NCI-H345 treated with DMSO at 0.1 percent for 48 hours (cell line): ENCODE results near the gene RAB40C.

Experiments used
- DNase-seq: peaks from one replicate; lab custom pipeline; 2025; ENCODE audit not compliant: unreplicated experiment; lab: John Stamatoyannopoulos, UW

RAB40C gene

DNA sequence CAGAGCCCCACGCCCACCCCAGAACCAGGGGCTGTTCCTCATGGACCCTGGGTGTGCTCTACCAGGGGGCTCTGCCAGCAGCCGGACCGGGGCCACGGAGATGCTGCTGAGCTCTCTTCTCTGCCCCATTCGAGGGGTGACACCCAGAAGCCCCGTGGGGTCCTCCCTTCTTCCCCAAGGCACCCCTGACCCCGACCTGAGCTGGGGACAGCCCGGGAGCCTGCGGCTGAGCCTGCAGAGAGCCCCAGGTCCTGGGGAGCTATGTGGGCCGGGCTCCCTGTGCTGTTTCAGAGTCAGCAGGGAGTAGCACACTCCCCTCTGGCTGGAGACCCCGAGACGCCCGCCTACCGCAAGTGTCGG, 30.9 kb upstream of the RAB40C start:
- no peak for DNase-seq

DNA sequence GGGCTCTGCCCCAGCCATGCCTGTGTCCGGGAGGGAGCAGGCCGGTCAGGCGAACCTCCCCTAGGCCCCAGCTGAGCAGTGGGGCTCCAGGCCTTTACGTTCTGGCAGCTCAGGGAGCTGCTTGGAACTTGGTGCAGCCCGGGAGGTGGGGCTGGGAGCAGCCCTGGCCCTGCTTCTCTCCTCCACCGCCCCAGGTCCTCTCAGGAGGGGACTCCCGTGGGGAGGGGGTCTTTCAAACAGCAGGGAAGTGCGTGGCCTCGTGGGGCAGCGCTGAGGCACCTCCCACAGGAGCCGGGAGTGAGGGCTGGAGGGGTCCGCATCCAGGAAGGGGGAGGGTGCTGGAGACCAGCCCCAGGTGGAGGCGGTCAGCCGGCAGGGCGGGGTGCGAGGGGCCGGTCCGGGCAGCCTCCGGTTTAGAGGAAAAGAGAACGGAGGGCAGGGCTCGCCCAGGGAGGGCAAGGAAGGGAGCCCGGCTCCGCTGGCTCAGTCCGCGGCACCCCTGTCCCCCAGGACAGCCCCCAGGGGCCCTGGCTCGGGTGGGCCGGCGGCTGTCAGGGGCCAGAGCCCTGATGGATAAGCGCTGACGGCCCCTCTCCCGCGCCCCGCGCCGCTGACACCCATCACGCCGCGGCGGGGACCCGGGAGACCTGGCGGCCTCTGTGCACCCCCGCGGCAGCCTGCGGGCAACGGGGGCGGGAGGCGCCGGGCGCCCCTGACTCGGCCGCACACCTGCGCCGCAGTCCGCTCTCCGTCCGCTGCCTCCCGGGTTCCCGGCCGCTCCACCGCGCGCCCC, 30.3 kb upstream of the RAB40C start:
- DNase-seq: no peak

DNA sequence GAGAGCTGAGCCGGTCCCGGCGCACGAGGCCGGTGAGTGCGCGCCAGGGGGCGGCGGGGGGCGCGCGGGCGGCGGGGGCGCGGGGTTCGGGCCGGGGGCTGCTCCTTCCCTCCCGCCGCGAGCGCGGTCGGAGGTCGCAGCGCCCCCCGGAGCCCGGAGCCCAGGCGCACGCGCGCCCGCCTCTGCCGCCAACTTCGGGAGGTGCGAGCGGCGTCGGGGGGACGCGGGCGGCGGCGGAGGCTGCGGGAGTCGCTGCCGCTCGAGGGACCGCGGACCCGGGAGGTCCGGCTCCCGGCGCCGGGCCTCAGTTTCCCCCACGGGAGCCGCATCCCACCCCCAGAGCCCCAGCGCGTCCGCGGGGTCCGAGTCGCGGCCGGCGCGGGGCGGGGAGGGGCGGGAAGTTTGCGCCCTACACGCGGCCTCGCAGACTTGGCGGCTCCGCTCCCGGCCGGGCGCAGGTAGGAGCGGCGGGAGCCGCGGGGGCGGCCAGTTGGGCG, 29.6 kb upstream of the RAB40C start, which contains the start of gene PRR35:
Gene PRR35 (plus strand): TSS at position 191 of the 497 bp plus-strand sequence. CDS start 2,901 bp downstream, outside the sequence.
- DNase-seq: no peak

DNA sequence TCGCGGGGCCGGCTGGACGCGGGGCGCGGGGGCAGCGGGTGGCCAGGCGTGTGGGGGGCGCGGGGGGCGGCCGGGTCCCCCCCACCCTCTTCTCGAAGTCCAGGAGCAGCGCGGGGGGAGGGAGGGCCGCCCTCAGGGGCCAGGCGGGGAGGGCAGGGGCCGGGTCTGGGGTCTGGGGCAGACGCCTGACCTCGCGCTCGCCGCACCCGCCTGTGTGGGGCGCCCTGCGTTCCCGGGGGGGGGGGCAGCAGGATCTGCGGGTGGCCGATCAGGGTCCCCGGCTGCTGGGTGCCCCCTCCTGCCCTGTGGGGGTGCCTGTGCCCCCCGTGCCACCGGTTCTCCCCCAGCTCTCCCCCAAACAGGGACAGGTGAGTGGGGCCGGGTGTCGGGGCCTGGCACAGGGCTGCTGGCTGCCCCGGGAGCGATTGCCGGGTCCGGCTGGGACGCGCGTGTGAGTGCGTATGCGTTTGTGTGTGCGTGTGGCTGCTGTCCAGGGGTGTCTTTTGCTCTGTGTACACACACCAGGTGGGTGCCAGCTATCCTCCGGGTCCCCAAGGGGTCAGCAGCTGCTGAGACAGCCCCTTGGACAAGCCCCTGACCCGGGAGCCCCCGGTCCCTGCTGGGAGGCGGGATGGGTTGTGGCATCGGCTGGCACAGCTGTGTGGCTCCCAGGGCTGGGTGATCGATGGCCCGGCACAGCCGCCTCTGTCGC, 29.0 kb upstream of the RAB40C start:
- DNase-seq: no peak

DNA sequence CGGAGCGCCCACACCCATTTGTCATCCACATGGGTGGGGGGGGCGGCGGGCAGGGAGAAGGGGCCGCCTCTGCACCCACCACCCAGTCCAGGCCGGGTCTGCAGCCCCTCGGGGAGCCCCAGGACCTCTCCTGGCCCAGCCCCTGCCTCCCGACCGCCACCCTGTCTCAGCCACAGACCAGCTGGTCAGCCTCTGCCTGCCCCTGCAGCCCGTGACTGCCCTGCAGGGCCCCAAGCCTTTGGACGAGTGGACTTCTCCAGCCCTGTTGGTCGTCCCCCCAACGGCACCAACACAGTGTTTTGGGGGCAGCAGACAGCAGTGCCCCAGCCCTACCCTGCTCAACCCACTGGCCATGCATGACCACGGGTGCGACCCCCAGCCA, 28.5 kb upstream of the RAB40C start:
- no peak for DNase-seq

DNA sequence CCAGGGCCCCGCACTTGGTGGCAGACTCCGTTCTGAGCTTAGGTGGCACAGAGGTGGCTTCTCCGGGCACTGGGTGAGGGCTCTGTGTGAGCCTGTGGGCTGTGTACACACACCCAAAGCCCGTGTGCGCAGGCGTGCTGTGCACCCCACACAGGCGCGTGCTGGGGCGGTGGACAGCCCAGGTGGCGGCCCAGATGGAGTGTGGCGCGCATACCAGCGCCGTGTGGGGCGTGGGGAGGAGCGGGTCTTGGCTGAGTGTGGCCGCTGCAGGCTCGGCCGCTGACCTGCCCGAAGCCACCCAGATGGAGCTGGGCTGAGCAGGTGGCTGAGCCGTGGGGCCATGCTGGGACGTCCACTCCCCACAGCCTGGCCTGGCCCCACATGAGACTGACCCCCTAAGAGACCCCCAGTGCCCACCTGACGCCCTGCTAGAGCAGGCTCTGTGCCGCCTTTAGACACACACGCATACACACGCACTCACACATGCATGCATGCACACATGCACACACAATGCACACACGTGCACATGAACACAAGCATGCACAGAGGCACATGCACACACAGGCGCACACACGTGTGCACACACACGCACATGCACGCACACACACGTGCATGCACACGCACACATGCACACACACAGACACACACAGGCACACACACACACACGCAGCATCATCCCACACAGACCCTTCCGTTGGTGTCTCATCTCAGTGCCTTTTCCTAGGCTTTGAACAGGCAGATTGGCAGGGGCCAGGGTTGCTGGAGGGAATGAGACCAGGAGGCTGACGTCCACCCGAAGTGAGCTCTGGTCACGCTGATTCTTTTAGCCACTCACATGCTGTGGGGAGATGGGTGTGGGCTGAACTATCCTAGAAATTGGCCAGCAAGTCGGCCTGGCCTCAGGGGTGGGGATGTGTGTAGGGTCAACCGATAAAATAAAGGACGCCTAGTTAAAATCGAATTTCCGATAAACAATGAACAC, 27.6 kb upstream of the RAB40C start:
- DNase-seq: no peak

DNA sequence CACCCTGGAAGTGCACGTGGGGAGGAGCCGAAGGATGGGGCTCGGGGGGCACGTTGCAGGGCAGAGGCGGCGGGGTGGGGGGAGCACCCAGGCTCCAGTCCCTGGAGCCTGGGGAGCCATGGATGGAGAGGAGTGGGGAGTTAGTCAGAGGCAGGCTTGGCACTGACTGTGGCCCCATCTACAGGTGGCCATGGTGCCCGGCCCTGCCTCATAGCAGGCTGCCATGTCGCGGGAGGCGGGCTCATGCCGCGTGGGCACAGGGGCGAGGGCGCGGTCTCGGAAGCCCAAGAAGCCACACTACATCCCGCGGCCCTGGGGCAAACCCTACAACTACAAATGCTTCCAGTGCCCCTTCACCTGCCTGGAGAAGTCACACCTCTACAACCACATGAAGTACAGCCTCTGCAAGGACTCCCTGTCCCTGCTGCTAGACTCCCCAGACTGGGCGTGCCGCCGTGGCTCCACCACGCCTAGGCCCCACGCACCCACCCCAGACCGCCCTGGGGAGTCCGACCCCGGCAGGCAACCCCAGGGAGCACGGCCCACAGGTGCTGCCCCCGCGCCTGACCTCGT, 26.7 kb upstream of the RAB40C start:
- no peak for DNase-seq

DNA sequence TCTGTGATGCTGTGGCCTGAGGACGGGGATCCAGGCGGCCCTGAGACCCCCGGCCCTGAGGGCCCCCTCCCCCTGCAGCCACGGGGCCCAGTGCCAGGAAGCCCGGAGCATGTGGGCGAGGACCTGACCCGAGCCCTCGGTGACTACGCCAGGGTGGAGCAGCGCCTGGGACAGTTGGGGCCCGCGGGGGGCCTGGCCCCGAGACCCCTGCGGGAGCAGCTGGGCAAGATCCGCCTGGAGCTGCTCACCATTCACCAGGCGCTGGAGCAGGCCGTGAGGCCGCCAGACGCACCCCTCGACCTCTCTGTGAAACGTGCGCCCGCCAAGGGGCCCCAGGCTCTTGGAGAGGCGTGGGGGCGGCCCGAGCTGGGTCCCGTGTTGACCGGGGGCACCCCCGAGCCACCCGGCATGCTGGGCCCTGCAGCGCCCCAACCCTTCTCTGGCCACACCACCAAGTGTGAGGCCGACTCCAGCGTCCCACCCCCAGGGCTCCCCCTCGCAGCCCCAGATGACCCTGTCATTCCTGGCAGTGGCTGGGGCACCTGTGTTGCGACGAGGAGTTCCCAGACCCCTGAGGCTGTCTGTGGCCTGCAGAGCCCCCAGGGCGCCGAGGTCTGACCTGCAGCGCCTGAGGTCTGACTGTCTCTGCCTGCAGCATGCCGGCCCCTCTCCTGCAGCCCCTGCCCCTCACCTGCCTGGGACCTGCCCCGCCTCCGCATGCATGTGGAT, 25.0 kb upstream of the RAB40C start:
- DNase-seq: no peak

DNA sequence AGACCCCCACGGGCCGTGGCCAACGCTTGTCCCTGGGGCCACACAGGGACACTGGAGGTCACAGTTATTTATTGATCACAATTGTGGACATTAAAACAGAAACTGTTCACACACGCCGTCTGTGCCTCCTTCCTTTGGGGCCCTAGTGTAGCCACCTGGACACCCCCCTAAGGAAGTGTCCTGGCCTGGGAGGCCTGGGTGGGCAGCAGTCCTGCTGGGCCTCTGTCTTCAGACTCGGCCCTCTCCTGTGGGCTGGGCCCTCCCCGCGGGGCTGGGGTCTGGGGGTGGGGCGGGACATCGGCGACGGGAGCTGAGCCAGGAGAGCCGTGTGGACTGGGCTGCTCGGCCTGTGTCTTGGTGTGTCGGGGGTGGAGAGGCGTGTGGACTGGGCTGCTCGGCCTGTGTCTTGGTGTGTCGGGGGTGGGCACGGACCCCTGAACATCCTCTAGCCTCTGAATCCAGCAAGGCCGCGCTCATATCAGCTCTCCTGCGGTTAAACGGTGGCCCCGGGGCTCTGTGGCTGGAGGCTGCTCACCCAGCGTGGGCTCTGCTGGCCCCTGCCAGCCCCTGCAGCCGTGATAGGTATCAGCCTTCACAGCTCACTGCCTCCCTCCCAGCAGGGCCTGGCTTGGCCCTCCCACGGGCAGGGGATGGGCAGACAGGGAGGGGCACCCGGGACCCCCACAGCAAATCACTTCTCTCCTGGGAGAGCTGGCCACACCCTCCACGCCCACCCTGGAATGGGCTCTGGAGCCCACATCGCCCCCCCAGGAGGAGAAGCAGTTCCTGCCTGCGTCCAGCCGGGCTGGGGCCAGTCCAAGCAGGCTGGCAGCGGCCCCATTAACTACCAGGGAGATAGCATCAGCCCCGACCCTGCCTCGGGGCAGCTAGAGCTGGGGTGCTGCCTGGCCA, 24.2 kb upstream of the RAB40C start:
- no peak for DNase-seq

DNA sequence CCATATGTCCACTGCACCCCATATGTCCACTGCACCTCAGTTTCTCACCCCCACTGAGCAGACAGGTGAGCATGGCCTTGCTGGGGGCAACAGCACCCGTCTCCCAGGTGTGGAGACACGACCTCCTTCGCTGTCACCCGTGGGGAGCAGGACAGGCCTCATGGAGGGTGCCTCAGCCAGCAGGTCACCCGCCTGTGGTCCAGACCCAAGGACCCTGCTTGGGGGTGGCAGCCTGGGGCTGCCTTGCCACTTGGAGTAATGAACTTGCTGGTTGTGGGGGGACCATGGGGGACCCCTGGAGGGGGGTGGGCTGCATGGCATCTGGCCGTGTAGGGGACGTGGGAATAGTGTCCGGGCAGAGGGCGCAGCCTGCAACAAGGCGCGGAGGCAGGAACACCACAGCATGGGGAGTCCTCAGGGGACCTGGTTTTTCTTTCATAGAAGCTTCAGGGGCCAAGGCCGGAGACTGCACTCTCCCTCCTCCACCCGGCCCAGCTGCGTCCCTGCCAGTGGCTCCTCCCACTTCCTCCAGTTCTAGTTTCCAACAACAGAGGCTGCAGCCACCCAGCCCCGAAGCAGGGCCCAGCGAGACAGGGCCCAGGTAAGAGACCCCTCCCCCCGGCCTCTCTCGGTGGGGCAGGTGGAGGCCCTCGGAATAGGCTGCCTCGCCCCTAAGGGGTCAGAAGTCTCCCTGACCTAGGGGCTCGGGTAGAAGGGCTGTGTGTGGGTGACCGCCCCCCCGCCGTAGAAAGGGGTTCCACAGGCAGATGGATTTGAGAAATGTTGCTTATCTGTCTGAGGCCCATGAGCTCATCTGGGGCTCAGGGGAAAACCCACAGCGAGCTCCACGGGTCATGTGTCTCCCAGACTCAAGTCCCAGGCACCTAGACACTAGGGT, 23.1 kb upstream of the RAB40C start, which contains the start of gene NHLRC4:
Gene NHLRC4 (plus strand): TSS at position 531 of the 898 bp plus-strand sequence. CDS start 1,043 bp downstream, outside the sequence.
- no peak for DNase-seq

DNA sequence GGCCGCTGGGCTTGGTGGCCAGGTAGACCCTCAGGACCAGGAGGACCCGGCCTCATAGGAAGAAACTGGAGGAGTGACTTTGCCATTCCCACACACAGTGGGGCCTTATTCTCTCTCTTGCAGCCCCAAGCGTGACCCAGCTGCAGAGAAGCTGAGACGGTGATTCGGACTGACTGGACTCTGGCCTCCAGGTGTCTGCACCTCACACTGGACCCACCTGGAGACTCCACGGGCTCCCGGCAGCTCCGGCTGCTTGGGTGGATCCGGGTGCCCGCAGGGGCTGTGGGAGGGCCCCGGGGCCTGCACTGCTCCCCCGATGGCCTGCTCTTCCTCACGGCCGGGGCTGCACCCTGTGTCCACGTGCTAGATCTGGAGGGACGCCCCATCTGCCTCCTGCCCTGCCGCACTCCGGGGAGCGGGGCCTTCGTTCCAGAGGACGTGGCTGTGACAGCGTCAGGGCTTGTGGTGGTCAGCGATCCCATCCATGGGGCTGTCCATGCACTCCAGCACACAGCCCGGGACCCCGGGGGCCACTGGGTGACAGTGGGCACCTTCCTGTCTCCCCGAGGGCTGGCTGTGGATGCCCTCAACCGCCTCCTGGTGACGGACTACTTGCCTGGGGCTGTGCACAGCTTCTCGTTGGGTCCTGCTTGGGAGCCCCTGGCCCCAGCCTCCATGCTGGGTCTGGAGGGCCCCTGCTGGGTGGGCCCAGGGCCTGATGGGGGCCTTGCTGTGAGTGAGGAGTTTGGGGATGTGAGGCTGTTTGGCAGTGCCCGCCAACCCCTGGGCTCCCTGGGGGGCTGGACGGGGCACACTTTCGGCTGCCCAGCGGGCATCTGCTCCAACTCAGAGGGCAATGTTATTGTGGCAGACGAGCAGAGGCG, 22.3 kb upstream of the RAB40C start:
- no peak for DNase-seq

DNA sequence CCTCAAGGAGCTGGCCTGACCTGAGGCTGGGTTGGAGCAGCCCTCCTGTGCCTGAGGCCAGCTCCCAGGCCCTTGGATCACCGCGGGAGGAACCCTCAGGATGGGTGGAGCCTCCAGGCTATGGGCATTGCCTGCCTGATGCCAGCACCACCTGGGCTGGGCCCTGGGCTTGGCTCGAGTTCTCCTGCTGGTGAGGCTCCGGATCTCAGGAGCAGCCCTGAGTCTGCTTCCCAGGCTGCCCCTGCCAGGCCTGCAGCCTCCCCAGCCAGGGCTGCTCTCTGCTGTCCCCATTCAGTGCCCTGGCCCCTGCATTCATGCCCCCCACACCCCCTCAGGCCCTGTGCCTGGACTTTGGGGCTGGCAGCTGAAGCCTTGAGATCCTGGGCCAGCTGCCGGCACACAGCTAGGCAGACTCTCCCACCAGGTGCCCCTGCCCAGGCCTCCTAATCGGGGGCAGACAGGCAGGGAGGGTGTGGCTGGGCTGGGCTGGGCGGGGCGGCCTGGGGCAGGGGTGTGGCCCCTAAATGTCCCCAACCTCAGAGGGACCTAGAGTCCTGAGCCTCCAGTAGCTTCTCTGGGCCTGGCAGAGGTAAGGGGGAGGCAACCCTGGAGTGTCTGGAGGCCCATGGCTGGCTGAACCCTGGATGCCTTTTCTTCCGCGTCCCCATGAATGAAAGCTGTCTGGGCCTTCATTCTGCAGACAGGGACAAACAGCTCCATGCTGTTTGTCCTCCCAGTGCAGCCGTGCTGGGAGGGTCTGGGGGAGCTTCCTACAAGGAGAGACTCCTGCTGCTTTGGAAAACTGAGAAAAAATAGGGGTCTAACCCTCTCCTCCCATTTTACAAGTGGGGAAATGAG, 21.2 kb upstream of the RAB40C start:
- no peak for DNase-seq

DNA sequence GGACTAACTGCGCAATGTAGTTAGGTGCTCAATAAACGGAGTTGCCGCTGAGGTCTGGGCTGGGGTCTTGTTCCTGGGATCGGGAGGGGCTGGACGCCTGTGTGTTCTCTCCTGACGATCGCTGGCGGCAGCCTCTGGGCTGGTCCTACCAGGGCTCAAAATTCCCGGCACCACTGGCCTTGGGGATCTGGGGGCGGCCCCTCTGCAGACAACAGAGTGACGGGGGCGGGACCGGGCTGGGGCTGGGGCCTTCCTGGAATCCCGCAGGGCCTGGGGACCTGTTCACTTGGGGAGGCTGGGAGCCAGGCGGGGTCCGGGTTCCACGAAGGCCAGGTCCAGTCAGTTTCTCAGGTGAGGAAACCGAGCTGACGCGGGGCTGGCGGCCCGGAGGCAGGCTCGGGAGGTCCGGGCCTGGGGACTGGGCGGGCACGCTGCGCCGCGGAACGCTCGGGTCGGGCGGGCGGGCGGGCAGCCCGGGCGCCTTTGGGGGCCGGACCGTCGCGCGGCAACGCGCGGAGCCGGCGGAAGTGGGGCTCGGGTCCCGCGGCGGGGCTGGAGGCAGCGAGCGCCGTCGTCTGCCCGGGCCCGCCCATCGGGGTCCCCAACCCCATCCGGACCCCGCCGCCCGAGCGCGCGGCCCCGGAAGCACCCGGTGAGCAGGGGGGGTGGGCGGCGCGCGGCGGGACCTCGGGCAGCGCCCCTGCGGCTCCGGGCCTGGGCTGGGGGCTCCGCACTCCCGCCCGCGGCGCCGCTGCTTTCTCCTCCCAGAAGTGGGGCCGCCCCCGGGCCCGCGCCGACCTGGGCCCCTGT, 20.2 kb upstream of the RAB40C start, which contains the start of gene PIGQ:
Gene PIGQ (plus strand): TSS at position 524 of the 810 bp plus-strand sequence. CDS start 4,107 bp downstream, outside the sequence.
- DNase-seq: peak; percentile 46

DNA sequence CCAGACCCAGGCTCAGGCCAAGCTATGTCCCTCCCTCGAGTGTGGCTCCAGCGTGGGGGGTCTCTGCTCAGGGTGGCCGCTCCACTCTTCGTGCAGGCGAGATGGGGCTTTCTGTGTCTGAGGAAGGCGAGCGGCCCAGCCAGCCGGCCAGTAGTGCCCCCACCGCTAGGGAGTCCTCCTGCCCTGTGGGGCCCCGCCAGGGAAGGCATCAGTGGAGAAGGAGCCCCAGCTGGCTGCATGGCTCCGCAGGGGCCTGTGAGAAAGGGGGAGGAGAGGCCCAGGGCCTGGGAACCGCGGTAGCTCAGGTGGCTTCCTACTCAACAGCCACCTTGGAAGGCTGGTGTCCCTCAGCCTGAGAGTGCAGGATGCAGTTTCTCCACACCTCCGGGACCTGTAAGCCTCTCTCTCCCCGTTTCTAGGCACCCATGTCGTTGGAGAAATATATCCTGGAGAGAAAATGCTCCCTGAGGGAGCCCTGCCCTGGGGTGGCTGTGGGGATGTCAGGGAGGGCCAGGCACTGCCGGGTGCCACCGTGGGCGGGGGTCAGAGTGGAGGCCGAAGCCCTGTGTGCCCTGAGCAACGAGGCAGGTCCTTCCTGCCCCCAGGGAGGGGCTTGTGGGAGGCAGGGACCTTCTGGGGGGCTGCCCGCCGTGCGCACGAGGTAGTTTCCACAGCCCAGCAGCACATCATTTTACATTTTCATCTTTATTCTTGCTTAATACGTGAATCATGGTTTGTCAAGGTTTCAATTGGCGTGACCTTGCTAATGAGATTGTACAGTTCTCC, 16.8 kb upstream of the RAB40C start:
- DNase-seq: no peak
